Measurements from ENCODE around the gene DUSP22. TPM values are rescaled to one million over a fixed set of nuclear protein-coding genes. Genes with fewer than 3 reads are reported as not detected.

Gene DUSP22
- total RNA-seq, 6 donors from 2014 or later: 49.9 to 108 (median 63.8) TPM

DNA sequence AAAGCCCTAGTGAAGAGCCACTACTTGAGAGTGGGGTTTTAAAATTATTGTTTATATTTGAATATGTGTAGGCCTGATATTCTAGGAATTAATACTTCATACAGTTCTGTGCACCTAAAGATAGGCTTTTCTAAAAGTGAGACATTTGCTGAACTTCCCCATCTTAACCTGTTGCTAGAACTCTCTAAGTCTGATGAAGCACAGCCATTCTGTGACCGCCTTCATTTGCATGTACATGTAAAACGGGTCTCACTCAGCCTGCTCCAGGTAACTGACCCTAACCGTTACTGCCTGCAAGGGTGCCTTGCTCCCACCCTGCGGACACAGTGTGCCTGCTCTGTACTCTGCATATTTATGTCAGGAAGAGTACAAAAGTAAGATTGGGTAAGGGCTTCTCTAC is 54.9 kb downstream of the DUSP22 start:
- no peaks in the 10 kb centered on the region for H3K9me3 ChIP-seq
- H3K4me1 ChIP-seq: peaks cover 0 to under 1% (median 0%) of the 10 kb centered on the region in 4 donors
- DNase-seq (no peak), ATAC-seq (ENCODE audit: low FRiP score in 2 of 2) (no peak)
- H3K4me3 ChIP-seq: no peak overlapping the region
- TF ChIP-seq EP300 (IDR thresholded peaks at IDR 0.05) (no peak), POLR2AphosphoS5 (IDR thresholded peaks at IDR 0.05) (no peak), POLR2A (IDR thresholded peaks at IDR 0.05) (no peak)
- TF ChIP-seq, protein P1, sequence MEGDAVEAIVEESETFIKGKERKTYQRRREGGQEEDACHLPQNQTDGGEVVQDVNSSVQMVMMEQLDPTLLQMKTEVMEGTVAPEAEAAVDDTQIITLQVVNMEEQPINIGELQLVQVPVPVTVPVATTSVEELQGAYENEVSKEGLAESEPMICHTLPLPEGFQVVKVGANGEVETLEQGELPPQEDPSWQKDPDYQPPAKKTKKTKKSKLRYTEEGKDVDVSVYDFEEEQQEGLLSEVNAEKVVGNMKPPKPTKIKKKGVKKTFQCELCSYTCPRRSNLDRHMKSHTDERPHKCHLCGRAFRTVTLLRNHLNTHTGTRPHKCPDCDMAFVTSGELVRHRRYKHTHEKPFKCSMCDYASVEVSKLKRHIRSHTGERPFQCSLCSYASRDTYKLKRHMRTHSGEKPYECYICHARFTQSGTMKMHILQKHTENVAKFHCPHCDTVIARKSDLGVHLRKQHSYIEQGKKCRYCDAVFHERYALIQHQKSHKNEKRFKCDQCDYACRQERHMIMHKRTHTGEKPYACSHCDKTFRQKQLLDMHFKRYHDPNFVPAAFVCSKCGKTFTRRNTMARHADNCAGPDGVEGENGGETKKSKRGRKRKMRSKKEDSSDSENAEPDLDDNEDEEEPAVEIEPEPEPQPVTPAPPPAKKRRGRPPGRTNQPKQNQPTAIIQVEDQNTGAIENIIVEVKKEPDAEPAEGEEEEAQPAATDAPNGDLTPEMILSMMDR (IDR thresholded peaks at IDR 0.05): no peak
- 85 to 88% methylated on average over 4 of the region's 4 CpGs for WGBS, 2 donors
- no peak overlapping the region for H3K27ac ChIP-seq
- H3K27me3 ChIP-seq: no peaks in the 10 kb centered on the region
- peaks cover 0 to 34% (median 23%) of the 10 kb centered on the region in 4 donors for H3K36me3 ChIP-seq

DNA sequence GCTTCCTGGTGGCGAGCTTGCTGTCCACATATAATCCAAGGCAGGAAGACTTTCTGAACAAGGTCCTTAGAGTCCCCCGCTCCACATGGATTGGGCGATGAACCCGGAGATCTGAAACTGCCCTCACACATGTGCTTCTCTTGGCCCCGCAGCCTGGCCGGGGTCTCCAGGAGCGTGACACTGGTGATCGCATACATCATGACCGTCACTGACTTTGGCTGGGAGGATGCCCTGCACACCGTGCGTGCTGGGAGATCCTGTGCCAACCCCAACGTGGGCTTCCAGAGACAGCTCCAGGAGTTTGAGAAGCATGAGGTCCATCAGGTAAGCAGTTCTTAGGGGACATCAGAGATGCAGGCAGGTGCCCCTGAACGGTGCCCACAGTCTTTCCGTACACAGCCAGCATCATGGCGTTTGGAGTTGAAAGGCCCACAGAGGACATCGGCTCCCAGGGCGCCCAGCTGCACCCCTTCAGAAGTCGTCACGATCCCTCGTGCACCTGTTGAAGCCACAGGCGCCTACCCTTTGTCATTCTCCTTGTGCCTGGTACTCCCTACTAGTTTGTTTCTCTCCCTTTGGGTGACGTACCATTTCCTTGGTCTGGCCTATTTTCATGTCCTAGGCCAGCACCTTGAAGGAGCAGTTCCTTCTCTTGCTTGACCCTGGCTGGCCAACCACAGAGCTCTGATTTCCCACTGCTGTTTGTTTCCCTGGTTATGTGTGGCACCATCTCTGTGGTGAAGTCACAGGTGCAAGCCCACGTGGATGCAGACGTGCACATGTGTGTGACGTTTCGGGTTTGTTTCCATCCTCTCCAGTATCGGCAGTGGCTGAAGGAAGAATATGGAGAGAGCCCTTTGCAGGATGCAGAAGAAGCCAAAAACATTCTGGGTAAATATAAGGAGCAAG is 55.9 kb downstream of the DUSP22 start:
- Histone ChIP-seq H3K4me3 (no peak overlapping the region), H3K36me3 (peaks cover 0 to 40% (median 23%) of the 10 kb centered on the region in 4 donors), H3K27ac (no peak overlapping the region), H3K9me3 (no peaks in the 10 kb centered on the region), H3K27me3 (no peaks in the 10 kb centered on the region), H3K4me1 (no peaks in the 10 kb centered on the region)
- no peak for ATAC-seq (ENCODE audit: low FRiP score in 2 of 2)
- WGBS, 2 donors: 93 to 95% methylated on average over 27 of the region's 27 CpGs
- TF ChIP-seq, protein P1 (IDR thresholded peaks at IDR 0.05): no peak
- no peak for TF ChIP-seq EP300 (IDR thresholded peaks at IDR 0.05)
- no peak for TF ChIP-seq POLR2A (IDR thresholded peaks at IDR 0.05)
- no peak for TF ChIP-seq POLR2AphosphoS5 (IDR thresholded peaks at IDR 0.05)
- DNase-seq: peak in 1 of 2 donors; percentile 78

DNA sequence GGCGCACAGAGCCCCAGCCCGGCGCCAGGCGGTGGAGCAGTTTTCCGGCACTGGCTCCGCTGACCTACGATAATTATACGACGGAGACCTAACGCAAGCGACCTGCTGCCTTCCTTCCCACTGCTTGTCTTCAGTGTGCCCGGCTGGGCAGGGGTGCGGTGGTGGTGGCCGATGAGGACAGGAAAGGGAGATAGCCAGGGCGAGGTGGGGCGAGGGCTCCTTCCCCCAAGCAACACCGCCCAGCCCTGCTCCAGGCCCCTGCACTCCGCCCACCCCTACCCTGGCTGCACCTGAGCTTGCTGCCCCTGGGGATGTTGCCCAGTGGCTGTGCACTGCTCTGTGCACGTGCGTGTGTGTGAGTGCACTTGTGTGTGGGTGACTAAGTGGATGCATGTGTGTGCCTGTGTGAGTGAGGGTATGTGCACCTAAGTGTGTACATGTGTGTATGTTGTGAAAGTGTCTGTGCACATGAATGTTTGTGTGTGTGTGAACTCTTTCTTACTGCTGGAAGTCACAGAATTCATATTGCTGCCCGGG is 56.6 kb downstream of the DUSP22 start:
- Histone ChIP-seq H3K4me1 (no peaks in the 10 kb centered on the region), H3K27ac (no peak overlapping the region), H3K4me3 (no peak overlapping the region), H3K36me3 (peaks cover 0 to 40% (median 23%) of the 10 kb centered on the region in 4 donors), H3K9me3 (no peaks in the 10 kb centered on the region), H3K27me3 (no peaks in the 10 kb centered on the region)
- WGBS, 2 donors: 85 to 91% methylated on average over 21 of the region's 21 CpGs
- ATAC-seq (ENCODE audit: low FRiP score in 2 of 2) (no peak), DNase-seq (peak in 1 of 2 donors; percentile 86)
- TF ChIP-seq POLR2AphosphoS5 (IDR thresholded peaks at IDR 0.05): no peak
- no peak for TF ChIP-seq POLR2A (IDR thresholded peaks at IDR 0.05)

DNA sequence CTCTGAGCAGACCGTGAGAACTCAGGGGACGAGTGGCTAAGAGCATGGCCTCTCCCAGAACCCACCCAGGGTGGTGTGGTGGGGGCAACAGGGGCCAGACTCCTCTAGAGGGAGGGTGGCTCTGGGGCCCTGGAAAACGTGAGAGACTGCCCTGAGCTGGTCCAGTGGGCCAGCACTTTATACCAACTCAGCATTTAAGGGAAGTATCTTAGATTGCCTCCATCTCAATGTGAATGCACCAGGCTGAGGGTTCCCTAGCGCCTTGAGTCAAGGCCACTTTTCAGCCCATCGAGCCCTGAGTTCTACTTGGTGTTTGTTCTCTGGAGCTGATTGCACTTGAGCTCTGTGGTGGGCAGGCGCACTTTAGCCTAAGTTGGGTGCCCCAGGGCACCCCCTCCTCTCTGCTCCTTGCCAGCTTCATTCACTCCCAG is 57.2 kb downstream of the DUSP22 start:
- no peak for TF ChIP-seq POLR2A (IDR thresholded peaks at IDR 0.05)
- TF ChIP-seq EP300 (IDR thresholded peaks at IDR 0.05): no peak
- TF ChIP-seq, protein P1 (IDR thresholded peaks at IDR 0.05): no peak
- H3K27ac ChIP-seq: no peak overlapping the region
- no peaks in the 10 kb centered on the region for H3K9me3 ChIP-seq
- ATAC-seq (ENCODE audit: low FRiP score in 2 of 2) (no peak), DNase-seq (no peak)
- 80 to 81% methylated on average over 6 of the region's 6 CpGs for WGBS, 2 donors
- H3K4me1 ChIP-seq: no peaks in the 10 kb centered on the region
- H3K4me3 ChIP-seq: no peak overlapping the region
- peaks cover 0 to 40% (median 23%) of the 10 kb centered on the region in 4 donors for H3K36me3 ChIP-seq
- no peaks in the 10 kb centered on the region for H3K27me3 ChIP-seq

DNA sequence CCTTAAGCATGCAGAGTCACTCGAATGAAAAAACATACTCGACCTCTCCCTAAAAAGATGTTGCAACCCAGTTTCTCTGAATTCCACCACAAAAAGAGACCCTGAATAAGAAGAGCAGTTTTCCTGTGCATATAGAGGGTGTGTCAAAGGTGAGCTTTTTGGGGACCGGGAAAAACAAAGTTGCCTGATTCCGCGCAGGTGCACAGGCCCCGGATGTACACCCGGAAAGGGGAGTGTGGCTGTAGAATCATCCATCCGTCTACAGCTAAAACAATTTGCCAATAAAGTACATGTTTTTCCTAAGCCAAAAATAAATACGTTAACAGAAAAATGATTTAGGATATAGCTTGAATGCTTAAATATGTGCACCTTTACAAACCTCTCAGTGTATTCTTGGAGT is 58.1 kb downstream of the DUSP22 start:
- WGBS, 2 donors: 88 to 89% methylated on average over 9 of the region's 9 CpGs
- TF ChIP-seq EP300 (IDR thresholded peaks at IDR 0.05) (no peak), POLR2A (IDR thresholded peaks at IDR 0.05) (no peak), POLR2AphosphoS5 (IDR thresholded peaks at IDR 0.05) (no peak)
- TF ChIP-seq, protein P1 (IDR thresholded peaks at IDR 0.05): no peak
- Histone ChIP-seq H3K9me3 (no peaks in the 10 kb centered on the region), H3K36me3 (peaks cover 0 to 40% (median 23%) of the 10 kb centered on the region in 4 donors), H3K4me3 (no peak overlapping the region), H3K27ac (no peak overlapping the region), H3K27me3 (no peaks in the 10 kb centered on the region), H3K4me1 (no peaks in the 10 kb centered on the region)
- no peak for ATAC-seq (ENCODE audit: low FRiP score in 2 of 2)
- DNase-seq: no peak

Measured in upper lobe of left lung (tissue), 6 donors.